ENCODE results near the gene XPO1. TPM values are rescaled to one million over a fixed set of nuclear protein-coding genes. Genes with fewer than 3 reads are reported as not detected.

Gene XPO1
- total and polyA plus RNA-seq, 8 donors, result 139 to 349 (median 282) TPM

DNA sequence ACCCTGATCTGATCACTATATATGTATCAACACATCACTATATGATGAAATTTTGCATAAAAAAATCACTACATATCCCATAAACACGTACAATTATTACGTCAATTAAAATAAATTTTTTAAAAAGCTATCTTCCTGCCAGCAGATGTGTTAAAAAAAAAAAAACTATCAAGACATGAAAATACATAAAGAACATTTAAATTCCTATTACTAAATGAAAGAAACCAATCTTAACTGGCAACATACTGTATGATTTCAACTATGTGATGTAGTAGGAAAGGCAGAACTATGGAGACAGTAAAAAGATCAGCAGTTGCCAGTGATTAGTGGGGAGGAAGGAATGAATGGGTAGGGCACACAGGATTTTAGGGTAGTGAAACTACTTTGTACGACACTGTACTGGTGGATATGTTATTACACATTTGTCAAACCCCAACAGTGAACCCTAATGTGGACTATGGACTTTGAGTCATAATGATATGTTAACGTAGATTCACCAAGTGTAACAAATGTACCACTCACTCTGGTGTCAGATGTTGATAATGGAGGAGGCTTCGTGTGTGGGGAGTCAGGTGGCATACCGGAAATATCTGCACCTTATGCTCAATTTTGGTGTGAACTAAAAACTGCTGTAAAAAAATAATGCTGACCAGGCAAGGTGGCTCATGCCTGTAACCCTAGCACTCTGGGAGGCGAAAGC, 94.7 kb downstream of the XPO1 start:
- Histone ChIP-seq H3K36me3 (no peaks in the 10 kb centered on the region), H3K27ac (no peak overlapping the region), H3K9me3 (no peaks in the 10 kb centered on the region), H3K4me1 (peaks cover 0 to 42% of the 10 kb centered on the region in 2 donors), H3K27me3 (no peaks in the 10 kb centered on the region), H3K4me3 (no peak overlapping the region)
- DNase-seq, result no peak
- ATAC-seq, result peak; percentile 19
- intact Hi-C loops (cut with DNase I), result no loop called here
- TF ChIP-seq, protein P1, sequence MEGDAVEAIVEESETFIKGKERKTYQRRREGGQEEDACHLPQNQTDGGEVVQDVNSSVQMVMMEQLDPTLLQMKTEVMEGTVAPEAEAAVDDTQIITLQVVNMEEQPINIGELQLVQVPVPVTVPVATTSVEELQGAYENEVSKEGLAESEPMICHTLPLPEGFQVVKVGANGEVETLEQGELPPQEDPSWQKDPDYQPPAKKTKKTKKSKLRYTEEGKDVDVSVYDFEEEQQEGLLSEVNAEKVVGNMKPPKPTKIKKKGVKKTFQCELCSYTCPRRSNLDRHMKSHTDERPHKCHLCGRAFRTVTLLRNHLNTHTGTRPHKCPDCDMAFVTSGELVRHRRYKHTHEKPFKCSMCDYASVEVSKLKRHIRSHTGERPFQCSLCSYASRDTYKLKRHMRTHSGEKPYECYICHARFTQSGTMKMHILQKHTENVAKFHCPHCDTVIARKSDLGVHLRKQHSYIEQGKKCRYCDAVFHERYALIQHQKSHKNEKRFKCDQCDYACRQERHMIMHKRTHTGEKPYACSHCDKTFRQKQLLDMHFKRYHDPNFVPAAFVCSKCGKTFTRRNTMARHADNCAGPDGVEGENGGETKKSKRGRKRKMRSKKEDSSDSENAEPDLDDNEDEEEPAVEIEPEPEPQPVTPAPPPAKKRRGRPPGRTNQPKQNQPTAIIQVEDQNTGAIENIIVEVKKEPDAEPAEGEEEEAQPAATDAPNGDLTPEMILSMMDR (IDR thresholded peaks at IDR 0.05), result no peak

DNA sequence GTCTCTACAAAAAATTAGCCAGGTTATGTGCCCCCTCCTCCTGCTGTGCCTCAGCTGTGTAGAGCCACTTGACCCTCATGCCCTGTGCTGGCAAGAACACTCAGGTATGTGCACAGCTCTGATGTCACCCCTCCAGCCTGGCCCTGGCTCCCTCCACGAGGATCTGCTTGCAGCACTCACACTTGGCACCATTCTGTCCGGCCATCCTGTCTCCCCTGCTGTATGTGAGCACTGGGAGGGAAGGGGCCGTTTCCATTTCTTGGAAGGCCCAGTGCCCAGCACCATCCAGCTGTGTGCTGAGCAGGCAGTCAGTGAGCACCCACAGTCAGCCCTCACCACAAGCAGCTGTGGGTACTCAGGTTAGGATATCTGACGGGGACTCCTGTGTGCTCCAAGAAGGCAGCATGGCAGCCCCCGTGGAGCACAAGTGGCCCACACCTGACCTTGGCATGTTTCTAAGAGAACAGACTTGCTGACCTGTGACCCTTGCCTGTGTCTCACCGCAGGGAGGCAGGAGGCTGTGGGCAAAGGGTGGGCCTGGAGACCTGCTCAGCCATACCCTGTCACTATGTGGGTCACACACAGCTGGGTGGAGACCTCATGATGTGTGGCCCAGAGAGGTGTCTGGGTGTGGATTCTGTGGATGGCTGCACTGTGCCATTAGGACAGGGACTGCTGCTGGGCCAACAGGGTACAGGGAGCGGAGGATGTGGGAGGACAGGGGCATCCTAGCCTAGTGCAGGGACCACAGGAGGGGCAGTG, 98.7 kb downstream of the XPO1 start:
- Histone ChIP-seq H3K4me3 (no peak overlapping the region), H3K27me3 (no peaks in the 10 kb centered on the region), H3K27ac (peak overlapping the region in 1 of 2 donors; percentile 34), H3K4me1 (peaks cover 0 to 73% of the 10 kb centered on the region in 2 donors), H3K9me3 (no peaks in the 10 kb centered on the region), H3K36me3 (no peaks in the 10 kb centered on the region)
- intact Hi-C loops (cut with DNase I), result no loop called here
- peak in 3 of 4 donors; percentile 56 to 86 (median 85) for DNase-seq
- ATAC-seq, result peak; percentile 92
- TF ChIP-seq, protein P1 (IDR thresholded peaks at IDR 0.05), result no peak

DNA sequence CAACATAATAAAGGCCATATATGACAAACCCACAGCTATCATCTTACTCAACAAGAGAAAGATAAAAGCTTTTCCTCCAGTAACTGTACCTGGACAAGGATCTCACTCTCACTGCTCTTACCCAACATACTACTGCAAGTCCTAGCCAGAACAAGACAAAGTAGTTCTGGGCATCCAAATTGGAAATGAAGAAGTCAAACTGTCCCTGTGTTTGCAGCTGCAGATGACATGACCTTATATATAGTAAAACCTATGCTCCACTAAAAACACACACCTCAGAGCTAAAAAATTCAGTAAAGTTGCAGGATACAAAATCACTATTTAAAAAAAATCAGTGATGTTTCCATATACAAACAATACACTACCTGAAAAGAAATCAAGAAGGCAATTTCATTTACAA, 99.5 kb downstream of the XPO1 start:
- Histone ChIP-seq H3K36me3 (no peaks in the 10 kb centered on the region), H3K9me3 (no peaks in the 10 kb centered on the region), H3K4me1 (peaks cover 0 to 77% of the 10 kb centered on the region in 2 donors), H3K4me3 (no peak overlapping the region), H3K27ac (peak overlapping the region in 1 of 2 donors; percentile 34), H3K27me3 (no peaks in the 10 kb centered on the region)
- DNase-seq, result no peak
- intact Hi-C loops (cut with DNase I), result no loop called here
- no peak for ATAC-seq
- TF ChIP-seq, protein P1 (IDR thresholded peaks at IDR 0.05), result no peak

DNA sequence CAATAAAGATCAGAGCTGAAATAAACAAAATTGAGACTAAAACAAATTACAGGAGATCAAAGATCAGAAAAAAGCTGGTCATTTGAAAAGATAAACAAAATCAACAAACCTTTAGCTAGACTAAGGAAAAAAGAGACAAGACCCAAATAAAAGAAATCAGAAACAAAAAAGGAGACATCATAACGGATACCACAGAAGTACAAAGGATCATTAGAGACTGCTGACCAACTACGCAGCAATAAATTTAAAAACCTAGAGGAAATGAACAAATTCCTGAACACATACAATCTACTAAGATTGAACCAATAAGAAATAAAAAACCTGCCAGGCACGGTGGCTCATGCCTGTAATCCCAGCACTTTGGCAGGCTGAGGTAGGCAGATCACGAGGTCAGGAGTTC, 101.0 kb downstream of the XPO1 start:
- H3K36me3 ChIP-seq, result no peaks in the 10 kb centered on the region
- no peaks in the 10 kb centered on the region for H3K27me3 ChIP-seq
- ATAC-seq (no peak), DNase-seq (no peak)
- no peak overlapping the region for H3K4me3 ChIP-seq
- no peak overlapping the region for H3K27ac ChIP-seq
- no peaks in the 10 kb centered on the region for H3K9me3 ChIP-seq
- intact Hi-C loops (cut with DNase I), result no loop called here
- TF ChIP-seq, protein P1 (IDR thresholded peaks at IDR 0.05), result no peak
- peaks cover 0 to 87% of the 10 kb centered on the region in 2 donors for H3K4me1 ChIP-seq

DNA sequence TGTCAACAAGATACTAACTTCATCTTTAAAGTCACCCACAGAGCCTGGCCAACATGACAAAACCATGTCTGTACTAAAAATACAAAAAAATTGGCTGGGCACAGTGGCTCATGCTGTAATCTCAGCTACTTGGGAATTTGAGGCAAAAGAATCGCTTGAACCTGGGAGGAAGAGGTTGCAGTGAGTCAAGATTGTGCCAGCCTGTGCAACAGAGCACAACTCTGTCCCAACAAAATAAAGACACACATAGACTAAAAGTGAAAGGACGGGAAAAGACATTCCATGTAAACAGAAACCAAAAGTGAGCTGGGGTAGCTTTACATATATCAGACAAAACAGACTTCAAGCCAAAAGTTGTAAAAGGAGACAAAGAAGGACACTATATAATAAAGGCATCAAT, 102.1 kb downstream of the XPO1 start:
- no peaks in the 10 kb centered on the region for H3K27me3 ChIP-seq
- peak overlapping the region in 1 of 2 donors; percentile 34 for H3K27ac ChIP-seq
- DNase-seq (no peak), ATAC-seq (peak; percentile 14)
- H3K4me3 ChIP-seq, result no peak overlapping the region
- TF ChIP-seq, protein P1 (IDR thresholded peaks at IDR 0.05), result no peak
- no peaks in the 10 kb centered on the region for H3K9me3 ChIP-seq
- no peaks in the 10 kb centered on the region for H3K36me3 ChIP-seq
- peaks cover 0 to 92% of the 10 kb centered on the region in 2 donors for H3K4me1 ChIP-seq
- intact Hi-C loops (cut with DNase I), result no loop called here
